CD14-positive monocyte (primary cell): ENCODE data around the gene TALDO1. TPM values are rescaled to one million over a fixed set of nuclear protein-coding genes. Genes with fewer than 3 reads are reported as not detected.
"Not testable (repeated sequence)": the region's sequence is repeated elsewhere in the genome, so short reads cannot be mapped to it uniquely, and the experiment has no call there.

Experiments used
- DNase-seq, 3 donors: peaks; one replicate each; pipeline ENCODE4 v3.0.0-alpha.2; 2011 to 2022
- H2AFZ ChIP-seq: 2 replicates; pipeline ENCODE4 v1.6.0; 2012; ENCODE audit warnings: mild to moderate bottlenecking, low read depth, low read length, inconsistent platforms; ENCODE audit not compliant: insufficient read depth, poor library complexity, severe bottlenecking
- H3K27ac ChIP-seq, 2 donors: 1 replicate in 1 of 2; 2 replicates in 1 of 2; pipeline ENCODE4 v1.5.1; 2012 to 2013; ENCODE audit warnings: low read length in 2 of 2, control low read depth in 1 of 2, inconsistent platforms in 1 of 2, low read depth in 1 of 2, mild to moderate bottlenecking in 1 of 2
- H3K27me3 ChIP-seq, 2 donors: one replicate each; pipeline versions ENCODE4 v1.6.0 to v1.6.1; 2011 to 2013; ENCODE audit warnings: low read length in 2 of 2; ENCODE audit not compliant: control insufficient read depth in 2 of 2, insufficient read depth in 2 of 2
- H3K36me3 ChIP-seq, 2 donors: replicated peaks in 1 of 2; 1 replicate in 1 of 2; 2 replicates in 1 of 2; pipeline versions ENCODE4 v1.5.1 to v1.6.1; 2012 to 2013; ENCODE audit warnings: low read length in 2 of 2, control low read depth in 1 of 2, inconsistent platforms in 1 of 2, mild to moderate bottlenecking in 1 of 2; ENCODE audit not compliant: insufficient read depth in 2 of 2, control insufficient read depth in 1 of 2
- H3K4me1 ChIP-seq, 2 donors: 1 replicate in 1 of 2; 2 replicates in 1 of 2; pipeline versions ENCODE4 v1.5.1 to v1.6.1; 2012 to 2013; ENCODE audit warnings: low read length in 2 of 2, control low read depth in 1 of 2, inconsistent platforms in 1 of 2, mild to moderate bottlenecking in 1 of 2, moderate library complexity in 1 of 2; ENCODE audit not compliant: insufficient read depth in 2 of 2, control insufficient read depth in 1 of 2
- H3K4me2 ChIP-seq: replicated peaks from 2 replicates; pipeline ENCODE3; 2012; ENCODE audit warnings: low read length, moderate library complexity, mild to moderate bottlenecking; ENCODE audit not compliant: poor library complexity, severe bottlenecking; ENCODE audit errors: extremely low read depth
- H3K4me3 ChIP-seq, 3 experiments: fragments of 200-600 bp in 1 of 3; sonication (generic) in 1 of 3; replicated peaks in 1 of 3; 1 replicate in 2 of 3; 2 replicates in 1 of 3; pipeline ENCODE4 v1.5.1; 2011 to 2013; ENCODE audit warnings: low read length in 3 of 3, mild to moderate bottlenecking in 3 of 3, control low read depth in 2 of 3, low read depth in 2 of 3, inconsistent platforms in 1 of 3, moderate library complexity in 1 of 3
- H3K79me2 ChIP-seq: 2 replicates; pipeline ENCODE4 v1.6.0; 2012; ENCODE audit warnings: mild to moderate bottlenecking, control low read depth, inconsistent platforms, low read length, moderate library complexity; ENCODE audit not compliant: insufficient read depth
- H3K9ac ChIP-seq: 2 replicates; pipeline ENCODE4 v1.6.0; 2017; ENCODE audit warnings: low read length, mild to moderate bottlenecking; ENCODE audit not compliant: insufficient read depth, poor library complexity, severe bottlenecking
- H3K9me3 ChIP-seq, 2 donors: replicated peaks in 1 of 2; 1 replicate in 1 of 2; 2 replicates in 1 of 2; pipeline versions ENCODE4 v1.5.1 to v1.6.1; 2012 to 2013; ENCODE audit warnings: low read length in 2 of 2, control low read depth in 1 of 2; ENCODE audit not compliant: control insufficient read depth in 1 of 2, insufficient read depth in 1 of 2
- H4K20me1 ChIP-seq: 2 replicates; pipeline ENCODE4 v1.6.0; 2012; ENCODE audit warnings: mild to moderate bottlenecking, low read length, control low read depth, moderate library complexity; ENCODE audit not compliant: insufficient read depth
- H3K27ac Mint-ChIP-seq, 7 donors: one replicate each; pipeline ENCODE4 v1.8.0; 2020; ENCODE audit warnings: mild to moderate bottlenecking in 7 of 7, mixed read lengths in 7 of 7, moderate library complexity in 6 of 7, inconsistent platforms in 2 of 7
- H3K27me3 Mint-ChIP-seq, 3 donors: one replicate each; pipeline ENCODE4 v1.8.0; 2021 to 2022; ENCODE audit warnings: low read depth in 3 of 3, mild to moderate bottlenecking in 3 of 3, mixed read lengths in 3 of 3, moderate library complexity in 3 of 3, inconsistent platforms in 1 of 3
- H3K36me3 Mint-ChIP-seq, 2 donors: one replicate each; pipeline ENCODE4 v1.8.0; 2020; ENCODE audit warnings: mixed read lengths in 2 of 2, inconsistent platforms in 1 of 2, mild to moderate bottlenecking in 1 of 2
- H3K4me1 Mint-ChIP-seq: one replicate; pipeline ENCODE4 v1.8.0; 2020; ENCODE audit warnings: mild to moderate bottlenecking, mixed read lengths
- H3K4me3 Mint-ChIP-seq, 2 donors: one replicate each; pipeline ENCODE4 v1.8.0; 2020; ENCODE audit warnings: mild to moderate bottlenecking in 2 of 2, mixed read lengths in 2 of 2, moderate library complexity in 1 of 2
- H3K9me3 Mint-ChIP-seq, 7 donors: one replicate each; pipeline ENCODE4 v1.8.0; 2020 to 2022; ENCODE audit warnings: mixed read lengths in 7 of 7, mild to moderate bottlenecking in 6 of 7, moderate library complexity in 6 of 7, inconsistent platforms in 2 of 7
- CTCF ChIP-seq: fragments of 200-600 bp; IDR thresholded peaks from one replicate; pipeline ENCODE4 v1.8.0; 2022; ENCODE audit warnings: antibody characterized with exemption, mild to moderate bottlenecking
- WGBS: methylation state at CpG from one replicate; pipeline ENCODE4 v1.1.5; 2013; ENCODE audit warnings: missing lambda C conversion rate; ENCODE audit not compliant: insufficient coverage; 5-methylcytosine and 5-hydroxymethylcytosine counted together
- intact Hi-C, 2 donors: fragments of 100-400 bp; cut with micrococcal nuclease; formaldehyde crosslinking; loops; one replicate each; pipeline versions ENCODE4 v1.15.0 to v1.15.1; 2023
- polyA plus RNA-seq, 3 donors: library from polyadenylated mRNA; depleted of rRNA in 1 of 3; unstranded in 2 of 3; stranded (reverse) in 1 of 3; fragments of 300-500 nt in 2 of 3; fragments of >200 nt in 1 of 3; fragmentation: Illumina TruSeq in 2 of 3; gene quantifications; 1 replicate in 2 of 3; 2 replicates in 1 of 3; pipeline ENCODE4 v1.2.3, GENCODE V29; 2012 to 2021

The TALDO1 gene
- polyA plus RNA-seq, 3 donors = 502 to 1,249 (median 1,224) TPM

DNA sequence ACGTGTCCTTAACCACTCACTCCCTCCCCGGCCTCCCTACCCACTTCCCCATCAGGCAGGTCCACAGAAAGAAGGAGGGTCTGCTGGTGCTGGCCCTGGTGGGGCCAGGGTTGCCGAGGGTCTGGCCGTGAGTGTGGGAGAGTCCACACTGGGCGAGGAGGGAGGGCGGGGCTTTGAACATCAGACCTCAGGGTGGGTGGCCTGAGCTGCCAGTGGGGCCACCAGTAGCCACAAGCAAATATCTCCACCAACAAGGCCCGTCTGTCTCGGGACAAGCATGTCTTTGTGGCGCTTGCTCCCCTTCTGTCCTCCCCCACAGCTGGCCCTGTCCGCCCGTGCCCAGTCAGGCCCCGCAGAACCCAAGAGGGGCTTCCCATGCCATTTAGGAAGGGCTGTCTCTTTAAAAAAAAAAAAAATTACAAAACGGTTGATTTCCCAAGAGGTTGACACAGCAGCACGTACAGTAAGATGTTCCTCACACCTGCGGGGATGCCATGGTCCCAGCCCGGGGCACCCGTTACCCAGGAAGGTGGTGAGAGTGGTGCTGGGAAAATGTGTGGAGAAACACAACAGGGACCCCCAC lies 17.7 kb upstream of the TALDO1 start:
- Mint-ChIP-seq H3K4me1 (peaks cover 19% of the 10 kb centered on the region), H3K9me3 (peaks cover 0 to 7% (median 2%) of the 10 kb centered on the region in 7 donors), H3K27me3 (peaks cover 19 to 38% (median 30%) of the 10 kb centered on the region in 3 donors), H3K27ac (peak overlapping the region in 2 of 7 donors; percentile 47 to 71), H3K4me3 (peak overlapping the region in 1 of 2 donors; percentile 69), H3K36me3 (no peaks in the 10 kb centered on the region)
- H4K20me1 ChIP-seq = no peaks in the 10 kb centered on the region
- peaks cover 30 to 42% of the 10 kb centered on the region in 2 donors for H3K4me1 ChIP-seq
- no peak for TF ChIP-seq CTCF
- no peak overlapping the region for H3K27ac ChIP-seq
- peak overlapping the region; percentile 39 for H3K9ac ChIP-seq
- H2AFZ ChIP-seq = peak overlapping the region; percentile 59
- H3K4me2 ChIP-seq = peak overlapping the region; percentile 15
- peak in 1 of 3 donors; percentile 8 for DNase-seq
- H3K36me3 ChIP-seq = no peaks in the 10 kb centered on the region
- no peaks in the 10 kb centered on the region for H3K9me3 ChIP-seq
- intact Hi-C loops = no loop called here
- no peaks in the 10 kb centered on the region for H3K79me2 ChIP-seq
- 34% methylated on average over 6 of the region's 17 CpGs for WGBS
- H3K27me3 ChIP-seq = peaks cover 8 to 29% of the 10 kb centered on the region in 2 donors
- H3K4me3 ChIP-seq = no peak overlapping the region

DNA sequence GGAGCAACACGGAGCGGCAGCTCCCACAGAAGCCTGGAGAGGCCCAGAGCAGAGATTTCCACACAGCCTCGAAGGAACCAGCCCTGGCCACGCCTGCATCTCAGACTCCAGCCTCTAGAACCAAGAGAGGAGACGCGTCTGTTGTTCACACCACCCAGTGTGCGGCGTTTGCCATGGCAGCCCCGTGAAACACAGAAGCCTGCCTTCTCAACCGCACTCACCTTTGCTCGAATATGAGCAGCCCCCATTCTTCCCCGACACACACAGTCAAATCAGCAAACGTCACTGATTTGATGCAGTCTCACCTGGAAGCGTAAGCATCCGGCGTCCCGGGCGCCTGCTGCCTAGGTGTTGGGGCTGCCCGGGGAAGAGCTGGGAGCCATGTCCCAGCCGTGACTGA lies 14.2 kb upstream of the TALDO1 start:
- Mint-ChIP-seq H3K27me3 (peaks cover 14 to 23% (median 20%) of the 10 kb centered on the region in 3 donors), H3K4me1 (peaks cover 29% of the 10 kb centered on the region), H3K9me3 (peaks cover 0 to 11% (median 0%) of the 10 kb centered on the region in 7 donors), H3K36me3 (peaks cover 0 to 2% of the 10 kb centered on the region in 2 donors), H3K4me3 (peak overlapping the region in 1 of 2 donors; percentile 0), H3K27ac (no peak overlapping the region)
- DNase-seq = no peak
- H3K79me2 ChIP-seq = no peaks in the 10 kb centered on the region
- H3K4me3 ChIP-seq = no peak overlapping the region
- no peak overlapping the region for H2AFZ ChIP-seq
- WGBS = 92% methylated on average over 18 of the region's 20 CpGs
- no peaks in the 10 kb centered on the region for H3K9me3 ChIP-seq
- H3K4me2 ChIP-seq = no peak overlapping the region
- H3K4me1 ChIP-seq = peaks cover 30 to 34% of the 10 kb centered on the region in 2 donors
- intact Hi-C loops = no loop called here
- no peak for TF ChIP-seq CTCF
- no peak overlapping the region for H3K9ac ChIP-seq
- no peaks in the 10 kb centered on the region for H3K36me3 ChIP-seq
- H4K20me1 ChIP-seq = no peaks in the 10 kb centered on the region
- peaks cover 0 to 2% of the 10 kb centered on the region in 2 donors for H3K27me3 ChIP-seq
- H3K27ac ChIP-seq = no peak overlapping the region

DNA sequence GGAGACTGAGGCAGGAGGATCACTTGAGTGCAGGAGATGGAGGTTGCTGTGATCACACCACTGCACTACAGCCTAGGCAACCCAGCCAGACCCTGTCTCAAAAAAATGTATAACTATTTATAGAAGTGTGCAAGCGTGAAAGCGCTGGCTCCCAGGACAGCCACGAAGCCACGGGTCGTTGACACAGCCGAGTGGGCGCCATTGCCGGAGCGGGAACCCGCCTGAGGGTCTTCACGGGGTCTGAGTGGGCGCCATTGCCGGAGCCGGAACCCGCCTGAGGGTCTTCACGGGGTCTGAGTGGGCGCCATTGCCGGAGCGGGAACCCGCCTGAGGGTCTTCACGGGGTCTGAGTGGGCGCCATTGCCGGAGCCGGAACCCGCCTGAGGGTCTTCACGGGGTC lies 12.7 kb upstream of the TALDO1 start:
- 93% methylated on average over 3 of the region's 26 CpGs for WGBS
- H3K4me3 ChIP-seq, H3K9ac ChIP-seq, H3K4me3 Mint-ChIP-seq, DNase-seq, H3K36me3 ChIP-seq, H3K27ac ChIP-seq, H2AFZ ChIP-seq, H3K36me3 Mint-ChIP-seq, H4K20me1 ChIP-seq, H3K27me3 ChIP-seq, H3K9me3 ChIP-seq, H3K4me2 ChIP-seq, H3K79me2 ChIP-seq, intact Hi-C loops, H3K27ac Mint-ChIP-seq: not testable (repeated sequence)
- Mint-ChIP-seq H3K4me1 (peaks cover 24% of the 10 kb centered on the region), H3K27me3 (peaks cover 17 to 27% (median 26%) of the 10 kb centered on the region in 3 donors), H3K9me3 (peaks cover 0 to 11% (median 0%) of the 10 kb centered on the region in 7 donors)
- H3K4me1 ChIP-seq = peaks cover 18 to 21% of the 10 kb centered on the region in 2 donors
